ENCODE measurements around the gene SCN8A. TPM values are rescaled to one million over a fixed set of nuclear protein-coding genes. Genes with fewer than 3 reads are reported as not detected.

SCN8A gene
- total RNA-seq, 1 donor, result 33.7 TPM

GRCh38 chr12:51832354-51833107, 241.5 kb downstream of the SCN8A start:
- no peak for DNase-seq (ENCODE audit: low read depth)
- no peak overlapping the region for H3K4me3 ChIP-seq (ENCODE audit: low read depth, low read length)
- TF ChIP-seq, protein P1, sequence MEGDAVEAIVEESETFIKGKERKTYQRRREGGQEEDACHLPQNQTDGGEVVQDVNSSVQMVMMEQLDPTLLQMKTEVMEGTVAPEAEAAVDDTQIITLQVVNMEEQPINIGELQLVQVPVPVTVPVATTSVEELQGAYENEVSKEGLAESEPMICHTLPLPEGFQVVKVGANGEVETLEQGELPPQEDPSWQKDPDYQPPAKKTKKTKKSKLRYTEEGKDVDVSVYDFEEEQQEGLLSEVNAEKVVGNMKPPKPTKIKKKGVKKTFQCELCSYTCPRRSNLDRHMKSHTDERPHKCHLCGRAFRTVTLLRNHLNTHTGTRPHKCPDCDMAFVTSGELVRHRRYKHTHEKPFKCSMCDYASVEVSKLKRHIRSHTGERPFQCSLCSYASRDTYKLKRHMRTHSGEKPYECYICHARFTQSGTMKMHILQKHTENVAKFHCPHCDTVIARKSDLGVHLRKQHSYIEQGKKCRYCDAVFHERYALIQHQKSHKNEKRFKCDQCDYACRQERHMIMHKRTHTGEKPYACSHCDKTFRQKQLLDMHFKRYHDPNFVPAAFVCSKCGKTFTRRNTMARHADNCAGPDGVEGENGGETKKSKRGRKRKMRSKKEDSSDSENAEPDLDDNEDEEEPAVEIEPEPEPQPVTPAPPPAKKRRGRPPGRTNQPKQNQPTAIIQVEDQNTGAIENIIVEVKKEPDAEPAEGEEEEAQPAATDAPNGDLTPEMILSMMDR (IDR thresholded peaks at IDR 0.05; ENCODE audit: insufficient read depth, low read depth, low read length), result no peak

- DNase-seq (ENCODE audit: low read depth), result no peak
- TF ChIP-seq, protein P1 (IDR thresholded peaks at IDR 0.05; ENCODE audit: insufficient read depth, low read depth, low read length), result no peak
- no peak overlapping the region for H3K4me3 ChIP-seq (ENCODE audit: low read depth, low read length)
Measured at GRCh38 chr12:51833448-51834227, 242.6 kb downstream of the SCN8A start.

DNA sequence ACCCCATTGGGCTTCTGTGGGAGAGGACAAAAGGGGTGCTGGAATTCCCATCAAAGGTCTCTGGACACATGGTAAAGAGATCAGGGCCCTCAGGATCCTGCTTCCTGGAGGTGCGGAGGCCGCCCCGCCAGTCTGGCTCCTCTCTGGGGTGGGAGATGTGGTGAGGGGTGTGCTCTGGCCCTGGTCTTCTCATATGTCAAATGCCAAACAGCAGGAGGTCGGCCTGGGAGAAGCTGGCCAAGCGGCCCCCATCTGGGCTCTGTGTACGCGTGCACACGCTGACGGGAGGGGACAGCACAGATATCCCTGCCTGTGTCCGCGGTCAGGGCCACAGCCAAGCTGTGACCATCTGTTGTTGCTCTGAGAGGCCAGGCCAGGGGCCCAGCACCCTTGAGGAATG, 243.4 kb downstream of the SCN8A start:
- TF ChIP-seq, protein P1 (IDR thresholded peaks at IDR 0.05; ENCODE audit: insufficient read depth, low read depth, low read length), result no peak
- DNase-seq (ENCODE audit: low read depth), result no peak
- H3K4me3 ChIP-seq (ENCODE audit: low read depth, low read length), result no peak overlapping the region

DNA sequence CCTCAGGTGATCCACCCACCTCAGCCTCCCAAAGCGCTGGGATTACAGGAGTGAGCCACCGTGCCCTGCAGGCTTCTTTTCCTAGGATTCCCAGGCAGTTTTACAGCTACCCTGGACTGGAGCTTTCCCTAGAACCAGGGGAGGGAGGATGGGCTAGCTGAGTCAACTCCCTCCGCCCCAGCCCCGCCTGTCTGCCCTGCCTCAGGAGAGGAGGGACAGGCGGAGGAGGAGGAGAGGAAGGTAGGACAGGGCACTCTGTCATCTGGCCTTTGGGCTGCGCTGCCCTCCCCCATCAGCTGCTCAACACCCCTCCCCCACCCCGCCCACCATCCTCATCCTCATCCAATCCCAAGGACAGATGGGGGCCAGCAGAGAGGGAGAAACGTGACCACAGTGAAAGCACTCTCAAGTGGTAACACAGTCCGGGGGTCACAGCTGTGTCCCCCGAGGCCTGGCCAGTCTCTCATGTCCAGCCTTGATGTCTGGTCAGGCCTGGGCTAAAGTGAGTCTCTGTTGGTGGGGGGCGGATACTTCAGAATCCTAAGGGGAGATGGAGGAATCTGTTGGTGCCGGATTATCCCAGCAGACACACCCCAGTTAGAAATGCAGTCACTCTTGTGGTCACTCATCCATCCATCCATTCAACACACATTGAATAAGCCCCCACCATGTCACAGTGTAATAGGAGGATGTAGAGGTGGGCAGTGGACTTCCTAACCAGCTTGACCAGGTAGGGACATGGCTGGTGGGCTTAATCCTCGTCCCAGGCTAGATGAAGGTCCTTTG, 245.2 kb downstream of the SCN8A start:
- DNase-seq (ENCODE audit: low read depth), result no peak
- TF ChIP-seq, protein P1 (IDR thresholded peaks at IDR 0.05; ENCODE audit: insufficient read depth, low read depth, low read length), result no peak
- H3K4me3 ChIP-seq (ENCODE audit: low read depth, low read length), result no peak overlapping the region

DNA sequence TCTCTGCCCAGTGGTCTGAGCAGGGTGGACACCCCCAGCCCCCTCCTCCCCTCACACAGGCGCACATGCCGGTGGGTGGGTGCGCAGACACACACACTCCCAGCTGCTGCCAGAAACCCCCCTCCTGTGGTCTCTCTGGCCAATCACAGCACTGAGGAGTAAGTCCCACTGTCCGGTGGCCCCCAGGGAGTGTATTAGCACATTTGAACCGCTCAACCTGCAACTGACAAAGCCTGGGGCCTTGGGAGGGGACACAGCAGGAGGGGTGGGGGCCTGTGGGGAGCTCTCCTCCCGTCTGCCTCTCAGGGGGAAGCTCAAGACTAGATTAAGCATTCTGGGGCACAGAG, 245.8 kb downstream of the SCN8A start:
- TF ChIP-seq, protein P1 (IDR thresholded peaks at IDR 0.05; ENCODE audit: insufficient read depth, low read depth, low read length), result no peak
- DNase-seq (ENCODE audit: low read depth), result no peak
- no peak overlapping the region for H3K4me3 ChIP-seq (ENCODE audit: low read depth, low read length)

GRCh38 chr12:51837286-51837685, 246.3 kb downstream of the SCN8A start:
- no peak overlapping the region for H3K4me3 ChIP-seq (ENCODE audit: low read depth, low read length)
- DNase-seq (ENCODE audit: low read depth), result no peak
- TF ChIP-seq, protein P1 (IDR thresholded peaks at IDR 0.05; ENCODE audit: insufficient read depth, low read depth, low read length), result no peak

Data from fibroblast of villous mesenchyme (primary cell).